Naive thymus-derived CD8-positive, alpha-beta T cell (primary cell): ENCODE results near the gene PRKCD. TPM values are rescaled to one million over a fixed set of nuclear protein-coding genes. Genes with fewer than 3 reads are reported as not detected.

Source experiments
- ATAC-seq, 2 donors: fragments of 150-1000 bp; cut with Tn5 transposase in 1 of 2; sonication (Bioruptor Pico), chemical (Tn5 transposase) in 1 of 2; 1 replicate in 1 of 2; 2 replicates in 1 of 2; pipeline ENCODE4 v1.10.0; 2021; ENCODE audit warnings: mild to moderate bottlenecking in 2 of 2, moderate library complexity in 2 of 2
- POLR2A ChIA-PET: fragments of 350-600 bp; sonication (Branson Sonifier 250); formaldehyde crosslinking; loops from one replicate; lab custom pipeline; 2021; ENCODE audit warnings: antibody characterized with exemption; lab: Charles Lee
- DNase-seq, 10 donors: peaks; one replicate each; pipeline versions ENCODE4 v3.0.0 to v3.0.0-alpha.2; 2020 to 2022
- H3K27ac Mint-ChIP-seq, 10 donors: one replicate each; pipeline ENCODE4 v1.8.0; 2020 to 2022; ENCODE audit warnings: mild to moderate bottlenecking in 10 of 10, mixed read lengths in 10 of 10, moderate library complexity in 4 of 10, inconsistent platforms in 1 of 10
- H3K27me3 Mint-ChIP-seq, 5 donors: one replicate each; pipeline ENCODE4 v1.8.0; 2021 to 2022; ENCODE audit warnings: mixed read lengths in 5 of 5
- H3K36me3 Mint-ChIP-seq, 3 donors: one replicate each; pipeline ENCODE4 v1.8.0; 2020 to 2022; ENCODE audit warnings: mixed read lengths in 3 of 3, mild to moderate bottlenecking in 2 of 3, inconsistent platforms in 1 of 3
- H3K4me1 Mint-ChIP-seq, 4 donors: one replicate each; pipeline ENCODE4 v1.8.0; 2021 to 2022; ENCODE audit warnings: mixed read lengths in 4 of 4
- H3K4me3 Mint-ChIP-seq, 10 donors: one replicate each; pipeline ENCODE4 v1.8.0; 2020 to 2022; ENCODE audit warnings: mild to moderate bottlenecking in 10 of 10, mixed read lengths in 10 of 10, moderate library complexity in 6 of 10, inconsistent platforms in 1 of 10
- H3K9me3 Mint-ChIP-seq, 9 donors: one replicate each; pipeline ENCODE4 v1.8.0; 2020 to 2022; ENCODE audit warnings: mixed read lengths in 9 of 9, mild to moderate bottlenecking in 3 of 9, inconsistent platforms in 1 of 9, moderate library complexity in 1 of 9
- polyA plus RNA-seq, 3 donors: library from polyadenylated mRNA; unstranded; fragments of 300-500 nt; fragmentation: Illumina TruSeq; gene quantifications; one replicate each; pipeline ENCODE4 v1.2.3, GENCODE V29; 2021
- total RNA-seq, 8 experiments: library from RNA in 2 of 8; stranded (reverse) in 2 of 8; gene quantifications; one replicate each; pipeline ENCODE4 v1.2.3 and lab custom pipeline; 2021 to 2026

PRKCD gene
- total and polyA plus RNA-seq, 5 experiments from 2014 or later: 5.5 to 12.2 (median 11.0) TPM

DNA sequence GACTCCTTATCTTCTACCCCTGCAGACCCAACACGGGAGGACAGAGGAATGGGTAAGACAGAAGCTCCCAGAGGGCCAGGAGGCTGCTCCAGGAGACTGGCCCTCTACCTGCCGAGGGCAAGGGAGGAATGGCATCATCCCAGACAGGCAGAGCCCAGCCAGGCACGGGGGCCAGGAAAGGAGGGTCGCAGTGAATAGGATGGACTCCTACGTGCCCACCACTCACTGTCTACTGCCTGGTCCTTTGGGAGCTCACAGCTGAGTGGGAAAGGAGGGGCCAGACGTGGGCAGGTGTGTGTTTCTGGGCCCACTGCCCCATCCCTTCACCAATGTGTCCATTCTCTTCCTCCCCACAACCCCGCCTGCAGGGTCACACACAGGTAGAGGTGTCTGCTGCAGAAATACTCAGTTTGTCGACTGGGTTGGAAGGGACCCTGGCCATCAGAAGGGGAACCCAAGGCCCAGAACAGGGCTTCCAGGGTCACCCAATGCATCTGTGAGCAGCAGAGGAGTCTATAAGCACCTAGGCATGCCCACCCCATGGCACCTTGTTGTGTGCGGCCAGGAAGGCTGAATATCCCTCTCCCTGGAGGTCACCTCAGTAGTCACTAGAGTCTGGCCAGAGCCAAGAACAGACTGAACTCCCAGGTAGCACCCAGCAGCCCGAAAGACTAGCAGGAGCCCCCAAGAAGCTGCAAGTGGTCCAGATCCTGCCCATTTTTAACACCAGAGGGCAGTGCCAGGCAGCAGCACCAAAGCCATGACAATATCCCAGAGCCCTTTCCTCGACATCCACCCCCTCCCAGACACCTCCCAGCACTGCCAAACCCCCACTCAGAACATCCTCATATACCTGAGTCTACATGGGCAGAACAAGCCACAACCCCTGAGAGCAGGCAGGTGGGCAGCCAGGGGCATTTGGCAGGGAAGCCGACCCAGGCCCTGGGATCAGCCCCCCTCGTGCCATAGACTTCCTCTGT, 70.8 kb downstream of the PRKCD start:
- H3K4me3 Mint-ChIP-seq: no peak overlapping the region
- no peaks in the 10 kb centered on the region for H3K9me3 Mint-ChIP-seq
- POLR2A ChIA-PET: interaction anchor here (0.7 kb wide), 1 partner anchor 23 kb away, joined by 3 read pairs; no protein-coding TSS in a partner anchor
- H3K27ac Mint-ChIP-seq: peak overlapping the region in 3 of 10 donors; percentile 46 to 79 (median 56)
- H3K27me3 Mint-ChIP-seq: no peaks in the 10 kb centered on the region
- H3K36me3 Mint-ChIP-seq: peaks cover 0 to 76% (median 8%) of the 10 kb centered on the region in 3 donors
- ATAC-seq: no peak
- DNase-seq: no peak
- H3K4me1 Mint-ChIP-seq: peaks cover 0 to 10% (median 3%) of the 10 kb centered on the region in 4 donors

DNA sequence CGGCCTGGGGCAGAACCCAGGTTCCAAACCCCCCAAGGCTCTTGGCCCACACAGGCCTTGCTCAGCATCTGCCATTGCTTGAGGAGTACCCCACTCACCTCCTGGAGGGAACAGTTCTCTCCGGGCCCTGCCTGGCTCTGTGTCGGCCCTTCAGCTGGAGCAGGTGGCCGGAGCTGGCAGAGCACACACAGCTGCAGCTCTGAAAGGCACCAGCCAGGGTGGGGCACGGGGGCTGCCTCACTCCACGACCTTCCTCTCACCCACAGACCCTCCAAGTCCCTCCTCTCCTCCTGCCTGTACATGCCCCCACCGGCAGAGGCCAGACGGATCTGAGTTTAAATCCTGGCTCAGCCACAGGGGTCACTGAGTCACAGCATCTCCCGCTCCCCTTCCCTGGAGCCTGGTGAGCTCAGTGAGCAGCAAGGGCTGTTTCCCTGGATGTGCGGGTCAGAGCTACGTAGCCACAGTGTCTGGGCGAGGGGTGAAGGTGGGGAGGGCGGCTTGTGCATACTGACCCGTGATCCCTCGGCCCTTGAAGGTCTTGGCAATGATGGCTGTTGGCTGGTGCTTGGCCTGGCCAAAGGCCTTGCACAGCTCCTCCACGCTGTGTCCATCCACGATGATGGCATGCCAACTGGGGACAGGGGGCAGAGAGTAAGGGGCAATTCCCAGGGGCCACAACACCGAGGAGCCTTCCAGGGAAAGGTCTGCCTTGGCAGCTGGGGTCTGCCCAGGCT, 71.8 kb downstream of the PRKCD start:
- no peaks in the 10 kb centered on the region for H3K27me3 Mint-ChIP-seq
- DNase-seq (no peak), ATAC-seq (no peak)
- peak overlapping the region in 2 of 10 donors; percentile 33 to 79 for H3K27ac Mint-ChIP-seq
- no peak overlapping the region for H3K4me3 Mint-ChIP-seq
- POLR2A ChIA-PET: no interaction called here
- no peaks in the 10 kb centered on the region for H3K9me3 Mint-ChIP-seq
- H3K4me1 Mint-ChIP-seq: peaks cover 0 to 10% (median 3%) of the 10 kb centered on the region in 4 donors
- peaks cover 0 to 69% (median 8%) of the 10 kb centered on the region in 3 donors for H3K36me3 Mint-ChIP-seq

DNA sequence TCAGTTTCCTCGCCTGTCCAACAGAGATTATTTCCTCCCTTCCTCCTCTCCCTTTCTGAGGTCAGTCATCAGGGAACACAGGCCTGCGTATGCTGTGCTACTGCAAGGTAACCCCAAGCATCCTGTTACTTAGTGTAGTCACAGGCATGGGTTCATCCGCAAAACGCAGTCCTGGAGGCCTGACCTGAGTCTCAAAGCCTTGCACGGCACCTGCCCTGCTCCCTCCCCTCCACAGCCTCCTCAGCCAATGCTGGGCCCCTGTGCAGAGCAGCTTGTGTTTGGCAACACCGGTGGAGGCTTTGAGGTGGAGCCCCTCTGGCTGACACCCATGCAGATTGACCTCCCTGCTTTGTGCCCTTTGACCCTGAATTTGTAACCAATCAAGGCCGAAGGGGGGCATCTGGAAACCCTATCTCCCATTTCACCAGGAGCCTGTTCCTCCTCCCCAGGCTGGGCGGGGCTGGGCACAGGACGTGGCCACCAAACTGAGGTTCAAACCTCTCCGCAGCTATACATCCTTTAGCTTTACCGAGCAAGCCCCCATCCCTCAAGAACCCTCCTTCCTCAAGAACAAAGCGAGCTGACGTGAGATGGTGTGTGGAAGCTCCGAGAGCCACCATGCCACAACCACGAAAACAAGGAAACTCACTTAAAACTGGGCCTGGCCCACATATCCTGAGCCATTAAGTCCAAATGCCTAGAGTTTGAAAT, 73.3 kb downstream of the PRKCD start:
- ATAC-seq (peak in 1 of 2 donors; percentile 62), DNase-seq (peak in 1 of 10 donors; percentile 13)
- Mint-ChIP-seq H3K4me3 (no peak overlapping the region), H3K4me1 (peaks cover 0 to 12% (median 4%) of the 10 kb centered on the region in 4 donors), H3K9me3 (no peaks in the 10 kb centered on the region), H3K27ac (peak overlapping the region in 8 of 10 donors; percentile 15 to 64 (median 46)), H3K27me3 (no peaks in the 10 kb centered on the region), H3K36me3 (peaks cover 0 to 67% (median 12%) of the 10 kb centered on the region in 3 donors)
- POLR2A ChIA-PET: no interaction called here

DNA sequence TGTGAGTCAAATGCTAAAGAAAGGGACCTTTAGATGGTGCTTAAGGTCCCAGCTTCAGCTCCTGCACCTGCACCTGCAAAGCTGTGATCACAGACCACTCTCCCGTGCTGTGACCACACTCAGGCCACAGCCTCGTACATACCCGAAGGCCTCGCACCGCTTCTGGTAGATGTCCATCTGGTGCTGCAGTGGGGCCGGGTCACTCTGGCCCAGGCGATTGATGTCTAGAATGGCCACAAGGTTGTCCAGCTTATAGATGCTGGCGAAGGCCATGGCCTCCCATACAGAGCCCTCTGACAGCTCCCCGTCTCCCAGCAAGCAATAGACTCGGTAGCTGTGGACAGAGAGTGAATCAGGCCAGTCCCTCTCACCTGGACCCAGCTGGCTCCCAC, 73.8 kb downstream of the PRKCD start:
- peaks cover 0 to 12% (median 4%) of the 10 kb centered on the region in 4 donors for H3K4me1 Mint-ChIP-seq
- no peak overlapping the region for H3K4me3 Mint-ChIP-seq
- H3K27ac Mint-ChIP-seq: peak overlapping the region in 4 of 10 donors; percentile 33 to 64 (median 54)
- H3K36me3 Mint-ChIP-seq: peaks cover 0 to 67% (median 12%) of the 10 kb centered on the region in 3 donors
- H3K27me3 Mint-ChIP-seq: no peaks in the 10 kb centered on the region
- no peaks in the 10 kb centered on the region for H3K9me3 Mint-ChIP-seq
- DNase-seq (no peak), ATAC-seq (no peak)
- POLR2A ChIA-PET: no interaction called here

DNA sequence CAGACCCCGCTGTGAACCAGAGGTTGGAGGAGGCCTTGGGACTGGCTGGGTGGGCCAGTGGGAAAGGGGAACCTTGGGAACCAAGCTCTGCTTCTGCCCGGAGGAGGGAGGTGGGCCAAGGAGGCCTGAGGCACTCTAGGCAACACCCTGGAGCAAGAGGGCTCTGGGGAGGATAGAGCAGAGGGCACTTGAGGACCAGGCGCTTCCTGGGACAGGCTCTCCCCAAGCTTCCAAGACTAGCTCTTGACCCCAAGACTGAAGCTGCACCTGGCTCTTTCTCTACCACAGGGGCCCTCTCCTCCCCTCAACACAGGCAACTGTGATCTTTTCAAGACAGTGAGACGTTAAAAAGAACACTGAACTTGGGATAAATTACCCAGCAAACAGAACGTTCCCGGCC, 74.5 kb downstream of the PRKCD start:
- H3K27me3 Mint-ChIP-seq: no peaks in the 10 kb centered on the region
- no peak for ATAC-seq
- DNase-seq: no peak
- POLR2A ChIA-PET: no interaction called here
- H3K36me3 Mint-ChIP-seq: peaks cover 0 to 68% (median 12%) of the 10 kb centered on the region in 3 donors
- H3K4me3 Mint-ChIP-seq: no peak overlapping the region
- H3K27ac Mint-ChIP-seq: peak overlapping the region in 4 of 10 donors; percentile 8 to 38 (median 20)
- no peaks in the 10 kb centered on the region for H3K9me3 Mint-ChIP-seq
- H3K4me1 Mint-ChIP-seq: peaks cover 0 to 12% (median 4%) of the 10 kb centered on the region in 4 donors

DNA sequence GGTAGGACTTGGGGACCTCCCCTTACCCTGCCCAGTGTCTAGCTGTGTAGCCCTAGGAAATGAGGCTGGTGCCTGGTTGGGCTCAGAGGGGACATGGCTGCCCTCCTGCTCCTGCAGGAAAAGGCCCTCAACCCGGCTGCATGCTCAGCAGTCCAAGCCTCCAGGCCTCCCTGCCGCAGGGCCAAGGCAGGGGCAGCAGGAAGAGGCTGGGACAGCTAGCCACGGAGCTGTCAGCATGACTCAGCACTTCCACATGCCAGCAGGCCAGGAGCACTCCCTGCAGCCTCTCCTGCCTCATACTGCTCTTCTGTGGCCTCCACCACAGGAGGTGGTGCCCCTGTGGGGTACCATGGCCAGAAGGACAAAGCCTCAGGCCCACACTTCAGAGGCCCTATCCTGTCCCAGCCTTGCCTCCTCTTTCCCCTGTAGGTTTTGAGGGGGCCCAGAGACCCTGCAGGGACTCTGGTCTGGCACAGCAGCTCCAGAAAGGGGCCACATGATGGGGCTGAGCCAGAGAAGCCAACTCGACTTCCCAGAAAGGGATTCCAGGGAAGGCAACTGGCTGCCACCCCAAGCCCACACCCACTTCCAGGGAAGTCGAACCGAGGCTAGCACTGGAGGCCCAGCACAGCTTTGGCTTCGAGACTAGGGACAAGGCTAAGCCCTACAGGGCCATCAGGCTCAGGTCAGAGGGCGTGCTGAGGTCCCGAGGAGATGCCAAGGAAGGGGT, 75.3 kb downstream of the PRKCD start:
- ATAC-seq: no peak

DNA sequence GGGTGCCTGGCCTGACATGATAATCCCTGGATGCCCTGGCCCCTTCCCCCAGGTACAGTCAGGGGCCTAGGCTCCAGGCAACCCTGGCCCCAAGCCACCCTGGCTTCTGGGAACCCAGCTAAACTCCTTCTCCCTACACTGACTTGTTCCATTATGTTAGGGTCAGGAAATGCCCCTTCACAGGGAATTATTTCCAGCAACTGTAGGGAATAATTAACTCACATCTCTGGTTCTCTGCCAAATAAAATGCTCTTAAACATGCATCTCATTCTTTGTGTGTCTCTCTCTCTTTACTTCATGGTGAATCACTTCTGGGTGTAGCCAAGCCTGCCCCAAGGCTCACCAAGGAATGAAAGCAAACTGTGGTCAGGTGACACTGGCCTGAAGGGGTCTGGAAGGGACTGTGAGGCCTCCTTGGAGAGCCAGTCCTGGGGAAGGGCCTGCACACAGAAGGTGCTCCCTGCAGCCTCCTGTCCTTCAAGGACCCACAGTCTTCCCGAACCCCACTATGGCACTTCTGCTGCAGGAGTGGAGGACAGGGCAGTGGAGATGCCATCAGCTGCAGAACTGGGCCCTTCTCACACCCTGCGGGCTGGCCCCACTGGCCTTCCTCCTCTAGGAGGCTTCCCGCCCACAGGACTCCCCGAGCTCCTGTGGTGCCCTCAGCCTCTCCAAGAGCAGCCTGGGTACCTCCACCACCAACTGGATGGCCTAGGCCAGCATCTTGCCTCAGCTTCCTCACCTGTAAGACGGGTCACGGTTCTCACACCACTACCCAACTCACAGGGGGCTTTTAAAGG, 77.2 kb downstream of the PRKCD start:
- Mint-ChIP-seq H3K4me3 (no peak overlapping the region), H3K27me3 (no peaks in the 10 kb centered on the region), H3K4me1 (peaks cover under 1 to 19% (median 6%) of the 10 kb centered on the region in 4 donors), H3K27ac (peak overlapping the region in 1 of 10 donors; percentile 83), H3K36me3 (peaks cover 0 to 66% (median 11%) of the 10 kb centered on the region in 3 donors), H3K9me3 (no peaks in the 10 kb centered on the region)
- DNase-seq: no peak
- no peak for ATAC-seq
- POLR2A ChIA-PET: interaction anchor here (1.0 kb wide), 1 partner anchor 47 kb away, joined by 3 read pairs; no protein-coding TSS in a partner anchor

More for the DNA sequence above, 75.3 kb downstream of the PRKCD start:
- Mint-ChIP-seq H3K36me3 (peaks cover 0 to 70% (median 12%) of the 10 kb centered on the region in 3 donors), H3K9me3 (no peaks in the 10 kb centered on the region), H3K4me1 (peaks cover 0 to 12% (median 4%) of the 10 kb centered on the region in 4 donors), H3K27ac (no peak overlapping the region), H3K27me3 (no peaks in the 10 kb centered on the region), H3K4me3 (no peak overlapping the region)
- DNase-seq: no peak
- POLR2A ChIA-PET: no interaction called here

DNA sequence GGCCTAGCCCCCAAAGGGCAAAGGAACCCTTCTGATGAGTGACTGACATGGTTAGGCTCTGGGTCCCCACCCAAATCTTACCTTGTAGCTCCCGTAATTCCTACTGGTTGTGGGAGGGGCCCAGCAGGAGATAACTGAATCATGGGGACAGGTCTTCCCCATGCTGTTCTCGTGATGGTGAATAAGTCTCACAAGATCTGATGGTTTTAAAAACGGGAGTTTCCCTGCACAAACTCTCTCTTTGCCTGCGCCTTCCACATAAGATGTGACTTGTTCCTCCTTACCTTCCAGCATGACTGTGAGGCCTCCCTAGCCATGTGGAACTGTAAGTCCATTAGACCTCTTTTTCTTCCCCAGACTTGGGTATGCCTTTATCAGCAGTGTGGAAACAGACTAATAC, 77.9 kb downstream of the PRKCD start:
- Mint-ChIP-seq H3K27me3 (no peaks in the 10 kb centered on the region), H3K4me1 (peaks cover 6 to 21% (median 9%) of the 10 kb centered on the region in 4 donors), H3K36me3 (peaks cover 0 to 59% (median 9%) of the 10 kb centered on the region in 3 donors), H3K27ac (no peak overlapping the region), H3K9me3 (no peaks in the 10 kb centered on the region), H3K4me3 (no peak overlapping the region)
- POLR2A ChIA-PET: interaction anchor here (1.0 kb wide), 1 partner anchor 48 kb away, joined by 3 read pairs; no protein-coding TSS in a partner anchor
- DNase-seq (no peak), ATAC-seq (no peak)

DNA sequence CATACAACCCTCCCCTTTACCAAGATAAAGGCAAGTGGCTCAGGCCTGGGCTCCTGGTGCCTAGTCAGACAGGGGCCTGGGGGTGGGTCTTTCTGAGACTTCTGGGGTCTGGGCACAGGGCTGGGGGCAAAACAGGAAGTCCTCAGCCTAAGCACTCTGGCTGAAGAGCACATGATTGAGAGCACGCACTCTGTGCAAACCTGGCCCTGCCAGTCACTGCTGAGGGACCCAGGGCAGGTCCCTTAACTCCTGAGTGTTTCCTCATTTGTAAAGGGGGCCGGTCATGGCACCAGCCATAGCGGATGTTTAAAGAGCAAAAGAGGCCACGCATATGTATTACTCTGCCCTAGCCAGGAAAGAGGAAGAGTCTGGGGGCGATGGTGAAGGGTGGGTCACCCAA, 78.8 kb downstream of the PRKCD start:
- Mint-ChIP-seq H3K4me3 (no peak overlapping the region), H3K4me1 (peaks cover 7 to 23% (median 13%) of the 10 kb centered on the region in 4 donors), H3K27ac (peak overlapping the region in 1 of 10 donors; percentile 36), H3K27me3 (no peaks in the 10 kb centered on the region), H3K36me3 (peaks cover 0 to 54% (median 6%) of the 10 kb centered on the region in 3 donors), H3K9me3 (no peaks in the 10 kb centered on the region)
- DNase-seq: no peak
- POLR2A ChIA-PET: no interaction called here
- no peak for ATAC-seq

DNA sequence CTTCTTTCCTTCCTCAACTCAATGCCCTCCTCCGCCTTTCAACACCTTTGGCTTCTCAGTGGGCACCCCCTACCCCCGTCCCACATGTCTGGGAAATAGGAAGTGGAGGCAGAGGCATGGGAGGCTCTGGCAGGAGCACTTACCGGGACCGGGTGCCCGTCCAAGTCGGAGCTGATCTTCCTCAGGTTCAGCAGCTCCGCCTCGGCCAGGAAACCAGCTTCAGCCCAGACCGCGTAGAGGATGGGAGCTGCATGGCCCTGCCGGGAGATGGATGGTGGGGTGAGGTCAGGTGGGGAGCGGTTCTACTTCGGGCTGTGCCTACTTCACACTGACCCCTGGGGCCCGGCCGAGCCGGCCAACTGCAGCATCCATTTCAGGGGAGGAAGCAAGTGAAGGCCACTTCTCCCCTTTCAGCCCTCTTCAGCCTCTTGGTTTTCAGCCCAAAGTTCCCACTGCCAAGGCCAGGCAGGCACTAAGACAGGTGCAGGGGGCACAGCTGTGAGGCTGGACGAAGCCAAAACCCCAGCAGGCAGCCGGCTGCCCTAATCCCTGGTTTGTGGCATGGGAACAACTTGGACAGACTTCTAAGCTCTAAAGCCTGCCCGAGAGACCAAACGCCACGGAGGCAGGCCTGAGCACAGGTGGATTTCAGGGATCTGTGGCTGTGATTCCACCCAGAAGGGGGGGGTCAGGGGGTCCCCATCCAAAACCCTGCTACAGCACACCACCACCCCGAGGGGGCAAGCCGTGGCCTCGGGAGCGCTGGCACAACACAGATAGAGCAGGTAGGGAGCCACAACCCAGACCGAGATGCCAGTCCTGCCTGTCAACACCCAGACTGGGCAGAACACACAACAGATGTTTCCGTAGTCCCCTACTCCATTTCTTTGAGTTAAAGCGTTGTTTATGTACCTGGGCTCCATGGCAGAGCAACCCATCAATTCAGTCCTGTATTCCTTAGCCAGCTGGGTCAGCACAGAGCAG, 80.3 kb downstream of the PRKCD start:
- DNase-seq: no peak

More for the DNA sequence above, 80.3 kb downstream of the PRKCD start:
- peaks cover 11 to 23% (median 14%) of the 10 kb centered on the region in 4 donors for H3K4me1 Mint-ChIP-seq
- ATAC-seq: no peak
- H3K27me3 Mint-ChIP-seq: no peaks in the 10 kb centered on the region
- no peaks in the 10 kb centered on the region for H3K9me3 Mint-ChIP-seq
- H3K4me3 Mint-ChIP-seq: no peak overlapping the region
- H3K36me3 Mint-ChIP-seq: peaks cover 0 to 51% (median 11%) of the 10 kb centered on the region in 3 donors
- POLR2A ChIA-PET: no interaction called here
- H3K27ac Mint-ChIP-seq: no peak overlapping the region
